SW480 (cell line): ENCODE data around the gene BIVM.
"Not testable (repeated sequence)": the region's sequence is repeated elsewhere in the genome, so short reads cannot be mapped to it uniquely, and the experiment has no call there.

Source experiments
- DNase-seq: peaks from one replicate; pipeline ENCODE4 v3.0.0-alpha.2; 2016; ENCODE audit warnings: low spot score

BIVM gene

GRCh38 chr13:102798581-102799425, at the start of gene BIVM, which contains the start of gene POGLUT2:
TSS of gene BIVM (plus strand) at chr13:102799119. CDS start at chr13:102807268, 8,149 bp downstream.
TSS of gene POGLUT2 (minus strand) at chr13:102798976. CDS start at chr13:102798670, 306 bp downstream.
- DNase-seq, result peak; percentile 93

GRCh38 chr13:102751886-102752285, 47.0 kb upstream of the BIVM start:
- no peak for DNase-seq

GRCh38 chr13:102757006-102757405, 41.9 kb upstream of the BIVM start:
- DNase-seq, result no peak

- no peak for DNase-seq
Observed at GRCh38 chr13:102758842-102759241, 40.1 kb upstream of the BIVM start.

GRCh38 chr13:102761071-102761470, 37.8 kb upstream of the BIVM start:
- no peak for DNase-seq

GRCh38 chr13:102763741-102764140, 35.2 kb upstream of the BIVM start:
- no peak for DNase-seq

- DNase-seq, result no peak
Observed at GRCh38 chr13:102768909-102769308, 30.0 kb upstream of the BIVM start.

- no peak for DNase-seq
Observed at GRCh38 chr13:102769679-102770078, 29.2 kb upstream of the BIVM start.

GRCh38 chr13:102770435-102770834, 28.5 kb upstream of the BIVM start:
- no peak for DNase-seq

- DNase-seq, result no peak
Observed at GRCh38 chr13:102771298-102772041, 27.4 kb upstream of the BIVM start.

GRCh38 chr13:102772042-102772425, 26.9 kb upstream of the BIVM start:
- DNase-seq, result no peak

- peak; percentile 85 for DNase-seq
Observed at GRCh38 chr13:102773441-102774213, 25.3 kb upstream of the BIVM start, which contains the start of gene TEX30. TSS of gene TEX30 (minus strand) at chr13:102773786. CDS start at chr13:102770026, 3,760 bp downstream.

- no peak for DNase-seq
Observed at GRCh38 chr13:102774214-102774568, 24.7 kb upstream of the BIVM start.

GRCh38 chr13:102774591-102775520, 24.1 kb upstream of the BIVM start:
- no peak for DNase-seq

- DNase-seq, result no peak
Observed at GRCh38 chr13:102776271-102776670, 22.6 kb upstream of the BIVM start.

- no peak for DNase-seq
Observed at GRCh38 chr13:102777736-102778135, 21.2 kb upstream of the BIVM start.

- no peak for DNase-seq
Observed at GRCh38 chr13:102779436-102780159, 19.3 kb upstream of the BIVM start.

- DNase-seq, result not testable (repeated sequence)
Observed at GRCh38 chr13:102780656-102781055, 18.3 kb upstream of the BIVM start.

- DNase-seq, result no peak
Observed at GRCh38 chr13:102781591-102781990, 17.3 kb upstream of the BIVM start.

GRCh38 chr13:102784483-102784882, 14.4 kb upstream of the BIVM start:
- no peak for DNase-seq

GRCh38 chr13:102788683-102789082, 10.2 kb upstream of the BIVM start:
- DNase-seq, result no peak
